H7 (cell line): ENCODE measurements around the gene HES4. TPM values are rescaled to one million over a fixed set of nuclear protein-coding genes. Genes with fewer than 3 reads are reported as not detected.

Experiments used
- DNase-seq: peaks from one replicate; pipeline ENCODE4 v3.0.0; 2012
- H3K27me3 ChIP-seq: 2 replicates; pipeline ENCODE4 v1.6.0; 2011; ENCODE audit warnings: mild to moderate bottlenecking, low read length; ENCODE audit not compliant: control insufficient read depth, insufficient read depth
- H3K36me3 ChIP-seq: replicated peaks from 2 replicates; pipeline ENCODE4 v1.5.1; 2011; ENCODE audit warnings: low read length; ENCODE audit not compliant: control insufficient read depth, insufficient read depth
- H3K4me3 ChIP-seq: 2 replicates; pipeline ENCODE4 v1.5.1; 2011; ENCODE audit warnings: low read depth, mild to moderate bottlenecking, control low read depth, low read length, moderate library complexity; ENCODE audit not compliant: insufficient read depth
- total RNA-seq: library from RNA; depleted of rRNA; stranded (reverse); fragments of >200 nt; shearing (Covaris generic); gene quantifications from 2 replicates; pipeline ENCODE4 v1.2.3, GENCODE V29; 2014; rRNA removed

HES4 gene
- total RNA-seq: 11.3 and 17.5 TPM in 2 replicates

DNA sequence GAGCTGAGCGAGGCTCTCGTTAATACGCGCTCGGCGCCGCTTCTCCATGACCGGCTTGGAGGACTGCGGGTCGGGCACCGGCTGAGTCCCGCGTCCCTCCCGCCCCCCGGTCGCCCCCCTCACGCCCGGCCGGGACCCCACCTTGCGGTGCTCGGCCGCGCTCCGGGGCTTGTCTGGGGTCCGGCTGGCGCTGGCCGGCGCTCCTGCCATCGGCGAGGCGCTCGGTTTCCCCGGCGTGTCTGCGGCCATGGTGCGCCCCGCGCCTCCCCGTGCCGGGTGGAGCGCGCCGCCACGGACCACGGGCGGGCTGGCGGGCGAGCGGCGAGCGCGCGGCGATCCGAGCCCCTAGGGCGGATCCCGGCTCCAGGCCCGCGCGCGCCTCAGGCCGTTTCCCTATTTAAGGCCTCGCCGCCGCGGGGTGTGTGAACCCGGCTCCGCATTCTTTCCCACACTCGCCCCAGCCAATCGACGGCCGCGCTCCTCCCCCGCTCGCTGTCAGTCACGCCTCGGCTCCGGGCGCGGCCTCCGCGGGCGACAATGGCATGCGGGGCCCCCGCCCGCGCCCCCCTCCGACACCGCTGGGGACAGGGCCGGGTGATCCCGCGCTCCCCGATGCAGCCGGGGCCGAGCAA is at the start of gene HES4:
Gene HES4, minus strand, starts transcription at position 373 of the 632 bp plus-strand sequence. Its CDS starts 124 bp downstream, at position 249.
- Histone ChIP-seq H3K36me3 (no peaks in the 10 kb centered on the region), H3K27me3 (peaks cover 64% of the 10 kb centered on the region), H3K4me3 (peak within 1 kb of the TSS; percentile 65)
- DNase-seq: peak; percentile 98

GRCh38 chr1:1048765-1049164 is 48.9 kb upstream of the HES4 start:
- Histone ChIP-seq H3K36me3 (peaks cover 23% of the 10 kb centered on the region), H3K4me3 (no peak overlapping the region), H3K27me3 (no peaks in the 10 kb centered on the region)
- DNase-seq: no peak

DNA sequence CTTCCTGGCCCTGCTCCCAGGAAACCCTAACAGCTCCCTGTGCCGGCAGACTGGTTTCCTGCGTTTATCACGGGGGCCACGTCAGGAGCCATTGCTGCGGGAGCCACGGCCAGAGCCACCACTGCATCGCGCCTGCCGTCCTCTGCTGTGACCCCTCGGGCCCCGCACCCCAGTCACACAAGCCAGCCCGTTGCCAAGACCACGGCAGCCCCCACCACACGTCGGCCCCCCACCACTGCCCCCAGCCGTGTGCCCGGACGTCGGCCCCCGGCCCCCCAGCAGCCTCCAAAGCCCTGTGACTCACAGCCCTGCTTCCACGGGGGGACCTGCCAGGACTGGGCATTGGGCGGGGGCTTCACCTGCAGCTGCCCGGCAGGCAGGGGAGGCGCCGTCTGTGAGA is 48.1 kb upstream of the HES4 start:
- H3K36me3 ChIP-seq: peaks cover 20% of the 10 kb centered on the region
- H3K27me3 ChIP-seq: no peaks in the 10 kb centered on the region
- DNase-seq: no peak
- H3K4me3 ChIP-seq: no peak overlapping the region

DNA sequence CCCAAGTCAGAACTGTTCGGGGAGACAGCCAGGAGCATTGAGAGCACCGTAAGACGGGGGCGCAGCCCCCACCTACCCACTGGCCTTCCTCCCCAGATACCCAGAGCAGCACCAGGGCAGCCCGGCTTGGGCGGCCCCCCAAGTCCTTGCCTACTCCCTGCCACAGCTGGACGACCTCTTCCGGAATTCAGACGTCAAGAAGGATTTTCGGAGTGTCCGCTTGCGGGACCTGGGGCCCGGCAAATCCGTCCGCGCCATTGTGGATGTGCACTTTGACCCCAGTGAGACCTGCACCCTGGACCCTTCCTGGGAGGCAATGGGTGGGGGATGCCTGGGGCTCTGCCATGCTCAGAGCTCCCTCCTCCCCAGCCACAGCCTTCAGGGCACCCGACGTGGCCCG is 47.5 kb upstream of the HES4 start:
- no peak for DNase-seq
- Histone ChIP-seq H3K36me3 (peaks cover 15% of the 10 kb centered on the region), H3K4me3 (no peak overlapping the region), H3K27me3 (no peaks in the 10 kb centered on the region)

- Histone ChIP-seq H3K36me3 (peaks cover 11% of the 10 kb centered on the region), H3K27me3 (no peaks in the 10 kb centered on the region)
These were observed 46.9 kb upstream of the HES4 start for GRCh38 chr1:1046767-1047166.

GRCh38 chr1:1046243-1046642 is 46.3 kb upstream of the HES4 start:
- peaks cover 9% of the 10 kb centered on the region for H3K36me3 ChIP-seq
- DNase-seq: no peak
- H3K27me3 ChIP-seq: no peaks in the 10 kb centered on the region
- no peak overlapping the region for H3K4me3 ChIP-seq

More at GRCh38 chr1:1046767-1047166, 46.9 kb upstream of the HES4 start:
- no peak overlapping the region for H3K4me3 ChIP-seq
- DNase-seq: no peak

DNA sequence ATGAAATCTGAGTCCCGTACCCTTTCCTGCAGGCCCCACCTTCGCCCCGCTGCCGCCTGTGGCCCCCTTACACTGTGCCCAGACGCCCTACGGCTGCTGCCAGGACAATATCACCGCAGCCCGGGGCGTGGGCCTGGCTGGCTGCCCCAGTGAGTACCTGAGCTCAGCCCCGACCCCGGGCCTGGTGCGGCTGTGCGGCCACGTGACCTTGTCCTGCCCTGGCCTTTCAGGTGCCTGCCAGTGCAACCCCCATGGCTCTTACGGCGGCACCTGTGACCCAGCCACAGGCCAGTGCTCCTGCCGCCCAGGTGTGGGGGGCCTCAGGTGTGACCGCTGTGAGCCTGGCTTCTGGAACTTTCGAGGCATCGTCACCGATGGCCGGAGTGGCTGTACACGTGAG is 45.2 kb upstream of the HES4 start:
- Histone ChIP-seq H3K36me3 (peaks cover 9% of the 10 kb centered on the region), H3K4me3 (no peak overlapping the region), H3K27me3 (peaks cover 5% of the 10 kb centered on the region)
- no peak for DNase-seq

DNA sequence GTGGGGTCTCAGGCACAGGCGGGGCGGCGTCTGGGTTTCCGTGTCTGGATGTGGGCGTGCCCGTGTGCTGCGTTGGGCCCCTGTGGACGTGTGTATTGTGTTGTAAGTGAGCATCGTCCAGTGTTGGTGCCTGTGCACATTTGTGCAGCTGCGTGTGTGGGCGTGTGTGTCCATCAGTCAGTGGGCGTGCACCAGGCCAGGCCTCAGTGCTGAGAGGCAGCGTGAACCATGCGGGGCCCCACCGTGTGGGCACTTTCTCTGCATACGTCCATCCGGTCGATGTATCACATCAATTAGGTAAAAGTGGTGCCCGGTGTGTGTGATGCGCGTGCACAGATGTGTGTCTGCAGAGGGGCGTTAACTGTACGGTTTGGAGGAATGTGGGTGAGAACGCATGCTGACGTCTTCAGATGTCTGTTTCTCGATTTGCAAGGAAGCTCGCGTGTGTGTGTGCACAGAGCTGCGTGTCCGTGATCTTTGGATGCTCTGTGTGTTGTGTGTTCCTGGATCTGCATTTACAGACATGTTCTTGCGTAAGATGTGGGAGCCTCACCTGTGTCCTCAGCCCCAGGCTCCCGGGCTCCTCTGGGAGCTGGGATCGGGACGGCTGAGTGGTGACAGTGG is 44.7 kb upstream of the HES4 start:
- Histone ChIP-seq H3K4me3 (no peak overlapping the region), H3K27me3 (peaks cover 10% of the 10 kb centered on the region), H3K36me3 (peaks cover 9% of the 10 kb centered on the region)
- DNase-seq: no peak

- Histone ChIP-seq H3K4me3 (no peak overlapping the region), H3K27me3 (peaks cover 15% of the 10 kb centered on the region), H3K36me3 (peaks cover 9% of the 10 kb centered on the region)
- DNase-seq: no peak
These were observed 44.0 kb upstream of the HES4 start for GRCh38 chr1:1043921-1044320.

- H3K36me3 ChIP-seq: peaks cover 9% of the 10 kb centered on the region
- DNase-seq: no peak
- no peak overlapping the region for H3K4me3 ChIP-seq
- H3K27me3 ChIP-seq: peaks cover 20% of the 10 kb centered on the region
These were observed 43.5 kb upstream of the HES4 start for GRCh38 chr1:1043411-1043810.

DNA sequence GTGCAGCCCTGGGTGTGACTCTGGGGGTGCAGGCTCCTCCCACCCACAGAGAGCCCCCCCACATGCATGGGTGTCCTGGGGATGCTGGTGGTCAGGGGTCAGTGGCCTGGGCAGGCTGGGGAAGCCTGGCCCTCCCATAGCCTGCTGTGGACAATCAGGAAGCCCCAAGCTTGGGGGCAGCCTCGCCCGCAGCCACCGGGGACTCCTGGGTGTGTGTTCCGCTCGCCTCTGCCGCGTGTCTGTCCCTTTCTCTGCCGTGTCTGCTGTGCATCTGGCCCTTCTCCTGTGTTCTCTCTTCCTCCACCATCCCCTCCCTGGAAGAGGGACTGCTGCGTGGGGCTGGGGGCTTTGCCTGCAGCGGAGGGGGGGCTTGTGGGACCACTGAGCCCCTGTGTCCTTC is 42.9 kb upstream of the HES4 start:
- Histone ChIP-seq H3K4me3 (no peak overlapping the region), H3K36me3 (peaks cover 9% of the 10 kb centered on the region), H3K27me3 (peaks cover 26% of the 10 kb centered on the region)
- no peak for DNase-seq

DNA sequence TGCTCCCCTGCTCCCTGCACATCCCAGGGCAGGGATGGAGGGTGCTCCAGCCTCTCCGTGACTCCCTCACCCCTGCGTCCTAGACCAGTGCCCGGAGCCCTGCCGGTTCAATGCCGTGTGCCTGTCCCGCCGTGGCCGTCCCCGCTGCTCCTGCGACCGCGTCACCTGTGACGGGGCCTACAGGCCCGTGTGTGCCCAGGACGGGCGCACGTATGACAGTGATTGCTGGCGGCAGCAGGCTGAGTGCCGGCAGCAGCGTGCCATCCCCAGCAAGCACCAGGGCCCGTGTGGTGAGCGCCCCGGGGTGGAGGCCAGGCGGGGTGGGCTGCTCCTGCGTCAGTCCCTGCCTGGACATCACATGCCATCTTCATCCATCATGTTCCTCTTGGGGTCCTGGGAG is 42.0 kb upstream of the HES4 start:
- H3K4me3 ChIP-seq: no peak overlapping the region
- H3K36me3 ChIP-seq: peaks cover 9% of the 10 kb centered on the region
- no peak for DNase-seq
- H3K27me3 ChIP-seq: peaks cover 27% of the 10 kb centered on the region

- Histone ChIP-seq H3K36me3 (peaks cover 8% of the 10 kb centered on the region), H3K4me3 (peak overlapping the region; percentile 34)
- DNase-seq: peak; percentile 98
These were observed 41.2 kb upstream of the HES4 start for GRCh38 chr1:1041092-1041523.

DNA sequence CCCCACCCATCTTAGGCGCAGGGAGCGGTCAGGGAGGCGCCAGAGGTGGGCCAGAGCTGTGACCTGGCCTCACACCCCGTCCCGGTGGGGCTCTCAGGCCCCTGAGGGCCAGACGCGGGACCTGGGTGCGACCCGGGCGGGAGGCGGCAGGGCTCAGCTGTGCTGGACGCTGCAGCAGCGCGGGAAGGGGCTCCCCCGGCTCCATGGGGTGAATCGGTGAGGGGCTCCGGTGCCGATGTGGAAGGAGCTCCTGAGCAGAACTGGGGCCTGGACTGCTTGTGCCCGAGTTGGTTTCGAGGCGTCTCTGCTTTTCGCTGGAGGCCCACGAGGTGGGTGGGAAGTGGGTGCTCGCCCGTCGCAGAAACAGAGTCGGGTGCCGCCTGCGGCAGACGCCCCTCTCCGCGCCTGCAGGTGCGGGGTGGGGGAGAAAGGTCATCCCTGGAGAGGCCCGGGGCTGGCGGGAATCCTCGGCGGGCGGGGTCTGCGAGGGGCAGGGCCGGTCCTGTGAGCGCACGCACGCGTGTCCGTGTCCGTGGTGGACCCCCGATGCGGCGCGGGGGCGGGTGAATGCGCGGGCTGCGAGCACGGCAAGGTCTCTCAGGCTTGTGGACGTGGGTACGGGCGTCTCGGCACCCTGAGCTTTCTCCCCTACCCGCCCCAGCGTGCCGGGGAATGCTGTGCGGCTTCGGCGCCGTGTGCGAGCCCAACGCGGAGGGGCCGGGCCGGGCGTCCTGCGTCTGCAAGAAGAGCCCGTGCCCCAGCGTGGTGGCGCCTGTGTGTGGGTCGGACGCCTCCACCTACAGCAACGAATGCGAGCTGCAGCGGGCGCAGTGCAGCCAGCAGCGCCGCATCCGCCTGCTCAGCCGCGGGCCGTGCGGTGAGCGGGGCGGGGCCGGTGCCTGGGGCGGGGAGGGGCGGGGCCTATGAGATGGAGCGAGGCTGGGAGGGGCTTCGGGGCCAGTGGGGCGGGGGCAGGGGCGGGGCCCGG is 40.4 kb upstream of the HES4 start:
- DNase-seq: peak; percentile 100
- Histone ChIP-seq H3K4me3 (peak overlapping the region; percentile 37), H3K27me3 (peaks cover 28% of the 10 kb centered on the region), H3K36me3 (peaks cover 4% of the 10 kb centered on the region)

More at GRCh38 chr1:1041092-1041523, 41.2 kb upstream of the HES4 start:
- H3K27me3 ChIP-seq: peaks cover 28% of the 10 kb centered on the region
